Karpas-422 (cell line): ENCODE results near the gene EPHA4. TPM values are rescaled to one million over a fixed set of nuclear protein-coding genes. Genes with fewer than 3 reads are reported as not detected.

ENCODE experiments used
- DNase-seq: peaks from one replicate; pipeline ENCODE4 v3.0.0-alpha.2; 2015
- H2AFZ ChIP-seq: fragments of 200-600 bp; sonication (generic); 2 replicates; pipeline ENCODE4 v1.6.1; 2014; ENCODE audit warnings: antibody characterized with exemption, low read length, mixed read lengths
- H3K27ac ChIP-seq: fragments of 200-600 bp; sonication (generic); 2 replicates; pipeline ENCODE4 v1.5.1; 2014; ENCODE audit warnings: mild to moderate bottlenecking, low read length, moderate library complexity
- H3K27me3 ChIP-seq: fragments of 200-600 bp; sonication (generic); 2 replicates; pipeline ENCODE4 v1.6.1; 2014; ENCODE audit warnings: low read length, mixed read lengths
- H3K36me3 ChIP-seq: fragments of 200-600 bp; sonication (generic); 2 replicates; pipeline ENCODE4 v1.6.1; 2014; ENCODE audit warnings: low read length, mixed read lengths; ENCODE audit not compliant: insufficient read depth
- H3K4me1 ChIP-seq: fragments of 200-600 bp; sonication (generic); 2 replicates; pipeline ENCODE4 v1.6.1; 2014; ENCODE audit warnings: mild to moderate bottlenecking, low read length, mixed read lengths
- H3K4me2 ChIP-seq: fragments of 200-600 bp; sonication (generic); 2 replicates; pipeline ENCODE4 v1.6.1; 2014; ENCODE audit warnings: low read length, low read depth, mild to moderate bottlenecking; ENCODE audit not compliant: poor library complexity, severe bottlenecking
- H3K4me3 ChIP-seq: fragments of 200-600 bp; sonication (generic); 2 replicates; pipeline ENCODE4 v1.5.1; 2014; ENCODE audit warnings: mild to moderate bottlenecking, antibody characterized with exemption, low read length, mixed read lengths
- H3K79me2 ChIP-seq: fragments of 200-600 bp; sonication (generic); 2 replicates; pipeline ENCODE4 v1.6.1; 2014; ENCODE audit warnings: mild to moderate bottlenecking, low read length, mixed read lengths
- H3K9ac ChIP-seq: fragments of 200-600 bp; sonication (generic); 2 replicates; pipeline ENCODE4 v1.6.0; 2014; ENCODE audit warnings: low read length
- H3K9me2 ChIP-seq: fragments of 200-600 bp; sonication (generic), shearing (Covaris generic); replicated peaks from 2 replicates; pipeline ENCODE4 v1.6.0; 2014; ENCODE audit warnings: mild to moderate bottlenecking, low read length, moderate library complexity; ENCODE audit not compliant: insufficient read depth
- H3K9me3 ChIP-seq: fragments of 300-700, 200-600 bp; sonication (generic); 2 replicates; pipeline ENCODE4 v1.6.1; 2014; ENCODE audit warnings: low read length, mixed read lengths
- H4K20me1 ChIP-seq: fragments of 200-600 bp; sonication (generic); 2 replicates; pipeline ENCODE4 v1.6.1; 2014; ENCODE audit warnings: mild to moderate bottlenecking, antibody characterized with exemption, low read length, low read depth; ENCODE audit not compliant: insufficient read depth
- total RNA-seq: library from RNA; depleted of rRNA; stranded (reverse); fragments of >200 nt; shearing (Covaris generic); gene quantifications from 2 replicates; pipeline ENCODE4 v1.2.3, GENCODE V29; 2014; ENCODE audit warnings: low replicate concordance

EPHA4 gene
- total RNA-seq, 1 experiment from 2014 or later: not detected

GRCh38 chr2:221429741-221430491 lies 142.2 kb downstream of the EPHA4 start:
- DNase-seq: no peak
- Histone ChIP-seq H3K36me3 (no peaks in the 10 kb centered on the region), H4K20me1 (no peaks in the 10 kb centered on the region), H3K9ac (no peak overlapping the region), H3K27ac (no peak overlapping the region), H3K9me3 (no peaks in the 10 kb centered on the region), H3K4me1 (no peaks in the 10 kb centered on the region), H3K4me2 (no peak overlapping the region), H3K9me2 (no peaks in the 10 kb centered on the region), H3K27me3 (no peaks in the 10 kb centered on the region), H2AFZ (no peak overlapping the region), H3K4me3 (no peak overlapping the region), H3K79me2 (no peaks in the 10 kb centered on the region)

- no peak overlapping the region for H3K4me2 ChIP-seq
- H3K9ac ChIP-seq: no peak overlapping the region
- H3K79me2 ChIP-seq: no peaks in the 10 kb centered on the region
- H3K27ac ChIP-seq: no peak overlapping the region
- no peaks in the 10 kb centered on the region for H3K36me3 ChIP-seq
- no peaks in the 10 kb centered on the region for H3K27me3 ChIP-seq
- no peak overlapping the region for H3K4me3 ChIP-seq
- H3K9me3 ChIP-seq: no peaks in the 10 kb centered on the region
- no peak overlapping the region for H2AFZ ChIP-seq
- H3K9me2 ChIP-seq: no peaks in the 10 kb centered on the region
- no peaks in the 10 kb centered on the region for H3K4me1 ChIP-seq
- H4K20me1 ChIP-seq: no peaks in the 10 kb centered on the region
- DNase-seq: no peak
Observed at GRCh38 chr2:221428896-221429295, 143.2 kb downstream of the EPHA4 start.

- no peak overlapping the region for H3K27ac ChIP-seq
- no peaks in the 10 kb centered on the region for H3K4me1 ChIP-seq
- H3K27me3 ChIP-seq: no peaks in the 10 kb centered on the region
- no peak for DNase-seq
- no peaks in the 10 kb centered on the region for H3K79me2 ChIP-seq
- H2AFZ ChIP-seq: no peak overlapping the region
- H4K20me1 ChIP-seq: no peaks in the 10 kb centered on the region
- no peak overlapping the region for H3K4me3 ChIP-seq
- H3K36me3 ChIP-seq: no peaks in the 10 kb centered on the region
- no peak overlapping the region for H3K9ac ChIP-seq
- H3K4me2 ChIP-seq: no peak overlapping the region
- no peaks in the 10 kb centered on the region for H3K9me2 ChIP-seq
- no peaks in the 10 kb centered on the region for H3K9me3 ChIP-seq
Observed at GRCh38 chr2:221426929-221427328, 145.2 kb downstream of the EPHA4 start.

- Histone ChIP-seq H3K4me3 (no peak overlapping the region), H3K79me2 (no peaks in the 10 kb centered on the region), H3K36me3 (no peaks in the 10 kb centered on the region), H3K4me2 (no peak overlapping the region), H3K27me3 (no peaks in the 10 kb centered on the region), H3K4me1 (no peaks in the 10 kb centered on the region), H3K9ac (no peak overlapping the region), H3K9me3 (no peaks in the 10 kb centered on the region), H3K27ac (no peak overlapping the region), H2AFZ (no peak overlapping the region), H4K20me1 (no peaks in the 10 kb centered on the region), H3K9me2 (no peaks in the 10 kb centered on the region)
- DNase-seq: no peak
Observed at GRCh38 chr2:221425891-221426290, 146.2 kb downstream of the EPHA4 start.

GRCh38 chr2:221425353-221425752 lies 146.8 kb downstream of the EPHA4 start:
- H4K20me1 ChIP-seq: no peaks in the 10 kb centered on the region
- no peaks in the 10 kb centered on the region for H3K9me3 ChIP-seq
- H3K4me2 ChIP-seq: no peak overlapping the region
- H3K9me2 ChIP-seq: no peaks in the 10 kb centered on the region
- H3K4me1 ChIP-seq: no peaks in the 10 kb centered on the region
- no peak overlapping the region for H3K27ac ChIP-seq
- H2AFZ ChIP-seq: no peak overlapping the region
- no peak overlapping the region for H3K9ac ChIP-seq
- H3K4me3 ChIP-seq: no peak overlapping the region
- H3K27me3 ChIP-seq: no peaks in the 10 kb centered on the region
- no peaks in the 10 kb centered on the region for H3K79me2 ChIP-seq
- no peak for DNase-seq
- no peaks in the 10 kb centered on the region for H3K36me3 ChIP-seq

- no peaks in the 10 kb centered on the region for H3K9me2 ChIP-seq
- H2AFZ ChIP-seq: no peak overlapping the region
- no peak overlapping the region for H3K4me2 ChIP-seq
- H3K9me3 ChIP-seq: no peaks in the 10 kb centered on the region
- no peak for DNase-seq
- H3K4me1 ChIP-seq: no peaks in the 10 kb centered on the region
- H3K79me2 ChIP-seq: no peaks in the 10 kb centered on the region
- no peak overlapping the region for H3K27ac ChIP-seq
- H3K4me3 ChIP-seq: no peak overlapping the region
- H3K36me3 ChIP-seq: no peaks in the 10 kb centered on the region
- no peaks in the 10 kb centered on the region for H4K20me1 ChIP-seq
- H3K27me3 ChIP-seq: no peaks in the 10 kb centered on the region
- H3K9ac ChIP-seq: no peak overlapping the region
Observed at GRCh38 chr2:221423210-221423804, 148.8 kb downstream of the EPHA4 start.

- H3K4me2 ChIP-seq: no peak overlapping the region
- H2AFZ ChIP-seq: no peak overlapping the region
Observed at GRCh38 chr2:221422516-221423209, 149.4 kb downstream of the EPHA4 start.

GRCh38 chr2:221420245-221420644 lies 151.9 kb downstream of the EPHA4 start:
- no peak overlapping the region for H3K4me2 ChIP-seq
- H3K4me1 ChIP-seq: no peaks in the 10 kb centered on the region
- DNase-seq: no peak
- H2AFZ ChIP-seq: no peak overlapping the region
- no peaks in the 10 kb centered on the region for H3K9me2 ChIP-seq
- no peaks in the 10 kb centered on the region for H3K79me2 ChIP-seq
- no peaks in the 10 kb centered on the region for H3K9me3 ChIP-seq
- no peaks in the 10 kb centered on the region for H4K20me1 ChIP-seq
- H3K4me3 ChIP-seq: no peak overlapping the region
- H3K9ac ChIP-seq: no peak overlapping the region
- no peaks in the 10 kb centered on the region for H3K27me3 ChIP-seq
- no peak overlapping the region for H3K27ac ChIP-seq
- no peaks in the 10 kb centered on the region for H3K36me3 ChIP-seq

More at GRCh38 chr2:221422516-221423209, 149.4 kb downstream of the EPHA4 start:
- H3K27ac ChIP-seq: no peak overlapping the region
- no peaks in the 10 kb centered on the region for H3K9me2 ChIP-seq
- no peaks in the 10 kb centered on the region for H3K9me3 ChIP-seq
- no peaks in the 10 kb centered on the region for H3K36me3 ChIP-seq
- no peak overlapping the region for H3K9ac ChIP-seq
- H3K4me1 ChIP-seq: no peaks in the 10 kb centered on the region
- no peak for DNase-seq
- H3K4me3 ChIP-seq: no peak overlapping the region
- no peaks in the 10 kb centered on the region for H4K20me1 ChIP-seq
- H3K27me3 ChIP-seq: no peaks in the 10 kb centered on the region
- H3K79me2 ChIP-seq: no peaks in the 10 kb centered on the region
